ENCODE results near the gene ALKBH2. TPM values are rescaled to one million over a fixed set of nuclear protein-coding genes. Genes with fewer than 3 reads are reported as not detected.

The ALKBH2 gene
- total RNA-seq, 2 experiments from 2014 or later = 10.8 to 15.3 TPM

DNA sequence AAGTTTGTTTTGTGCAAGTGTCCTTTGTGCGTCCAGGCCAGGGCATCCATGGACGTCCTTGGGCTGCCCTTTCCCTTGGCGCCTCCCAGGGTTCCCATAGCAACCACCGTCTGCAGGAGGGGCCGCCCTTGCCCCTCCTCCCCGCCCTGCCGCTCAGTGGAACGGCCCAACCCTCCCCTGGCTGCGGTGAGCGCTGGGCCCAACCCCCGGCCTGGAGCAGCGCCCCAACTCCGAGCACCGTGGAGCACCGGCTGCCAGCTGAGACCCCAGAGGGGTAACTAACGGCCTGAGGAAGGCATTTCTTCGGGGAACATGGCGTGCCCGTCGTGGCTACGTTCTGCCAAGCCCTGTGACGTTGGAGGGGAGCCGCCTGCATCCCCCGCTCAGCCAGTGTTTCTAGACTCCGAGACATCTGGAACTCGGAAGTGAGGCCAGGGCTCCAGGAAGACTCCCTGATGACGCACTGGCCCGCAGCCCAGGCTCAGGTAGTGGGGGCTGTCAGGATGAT is 17.8 kb upstream of the ALKBH2 start:
- Mint-ChIP-seq H3K4me3 (peak overlapping the region; percentile 67), H3K4me1 (ENCODE audit: low read depth) (peaks cover 24% of the 10 kb centered on the region), H3K27me3 (ENCODE audit: low read depth) (no peaks in the 10 kb centered on the region), H3K36me3 (ENCODE audit: low read depth) (peaks cover 25% of the 10 kb centered on the region), H3K27ac (peak overlapping the region; percentile 69), H3K9me3 (ENCODE audit: insufficient read depth) (no peaks in the 10 kb centered on the region)
- ChIA-PET CTCF (interaction anchor here (0.6 to 2.7 kb wide), 13 partner anchors 9 to 721 kb away, joined by 3 to 26 read pairs (median 6); partner anchors contain the start of gene ALKBH2), POLR2A (no interaction called here)
- DNase-seq = peak; percentile 60
- peak; percentile 83 for ATAC-seq

DNA sequence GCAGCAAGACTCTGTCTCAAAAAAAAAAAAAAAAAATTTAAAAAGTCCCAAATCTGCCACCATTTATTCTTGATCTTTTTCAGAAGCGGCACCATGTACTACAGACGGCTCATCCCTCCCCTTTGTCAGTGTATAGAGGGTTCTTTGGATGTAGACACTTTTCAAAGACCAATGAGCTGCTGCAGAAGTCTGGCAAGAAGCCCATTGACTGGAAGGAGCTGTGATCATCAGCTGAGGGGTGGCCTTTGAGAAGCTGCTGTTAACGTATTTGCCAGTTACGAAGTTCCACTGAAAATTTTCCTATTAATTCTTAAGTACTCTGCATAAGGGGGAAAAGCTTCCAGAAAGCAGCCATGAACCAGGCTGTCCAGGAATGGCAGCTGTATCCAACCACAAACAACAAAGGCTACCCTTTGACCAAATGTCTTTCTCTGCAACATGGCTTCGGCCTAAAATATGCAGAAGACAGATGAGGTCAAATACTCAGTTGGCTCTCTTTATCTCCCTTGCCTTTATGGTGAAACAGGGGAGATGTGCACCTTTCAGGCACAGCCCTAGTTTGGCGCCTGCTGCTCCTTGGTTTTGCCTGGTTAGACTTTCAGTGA is 16.6 kb upstream of the ALKBH2 start:
- H3K36me3 Mint-ChIP-seq (ENCODE audit: low read depth) = peaks cover 34% of the 10 kb centered on the region
- no peaks in the 10 kb centered on the region for H3K27me3 Mint-ChIP-seq (ENCODE audit: low read depth)
- POLR2A ChIA-PET = no interaction called here
- H3K4me3 Mint-ChIP-seq = no peak overlapping the region
- H3K9me3 Mint-ChIP-seq (ENCODE audit: insufficient read depth) = no peaks in the 10 kb centered on the region
- CTCF ChIA-PET = interaction anchor here (0.7 to 2.0 kb wide), 3 partner anchors 10 to 283 kb away, joined by 3 to 8 read pairs (median 5); no protein-coding TSS in a partner anchor
- ATAC-seq (no peak), DNase-seq (no peak)
- peak overlapping the region; percentile 57 for H3K27ac Mint-ChIP-seq
- H3K4me1 Mint-ChIP-seq (ENCODE audit: low read depth) = peaks cover 15% of the 10 kb centered on the region

DNA sequence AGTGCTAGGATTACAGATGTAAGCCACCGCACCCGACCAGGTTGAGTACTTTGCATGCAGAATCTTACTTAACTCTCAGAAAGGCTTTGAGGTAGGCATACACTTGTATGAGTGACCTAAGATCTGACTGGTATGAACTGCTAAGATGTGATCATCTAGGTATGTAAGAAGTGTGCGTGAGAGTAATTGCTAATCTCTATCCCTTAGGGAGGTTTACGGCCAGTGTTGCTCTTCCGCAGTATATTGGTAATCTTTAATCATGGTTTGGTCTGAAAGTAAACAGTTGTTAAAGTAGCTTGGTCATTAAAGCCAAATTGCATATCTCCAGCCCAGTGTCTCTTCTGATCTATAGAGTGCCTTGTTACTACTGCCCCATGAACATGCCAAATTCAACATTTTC is 11.9 kb upstream of the ALKBH2 start:
- Mint-ChIP-seq H3K36me3 (ENCODE audit: low read depth) (peaks cover 58% of the 10 kb centered on the region), H3K27ac (no peak overlapping the region), H3K4me3 (no peak overlapping the region), H3K27me3 (ENCODE audit: low read depth) (no peaks in the 10 kb centered on the region), H3K4me1 (ENCODE audit: low read depth) (peaks cover 8% of the 10 kb centered on the region), H3K9me3 (ENCODE audit: insufficient read depth) (no peaks in the 10 kb centered on the region)
- POLR2A ChIA-PET = interaction anchor here (0.7 kb wide), 1 partner anchor 10 kb away, joined by 4 read pairs; no protein-coding TSS in a partner anchor
- CTCF ChIA-PET = no interaction called here
- DNase-seq = no peak
- no peak for ATAC-seq

DNA sequence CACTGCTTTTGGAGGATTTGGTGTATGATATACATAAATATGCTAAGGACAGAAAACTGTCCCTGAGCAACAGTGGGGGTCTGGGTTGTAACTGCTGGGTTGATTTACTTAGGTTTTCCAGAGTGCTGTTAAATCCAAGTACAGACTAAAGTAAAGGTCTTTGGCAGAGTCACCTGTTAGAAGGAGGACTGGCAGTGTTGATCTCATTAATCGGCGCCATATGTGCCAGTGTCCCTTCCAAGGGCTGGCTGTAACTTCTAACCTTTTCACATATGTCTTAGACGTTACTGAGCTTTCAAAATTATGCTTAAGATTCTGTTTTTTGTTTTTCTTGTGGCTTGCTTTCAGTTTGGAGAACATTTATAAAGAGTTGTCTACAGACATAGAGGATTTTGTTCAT is 9.2 kb upstream of the ALKBH2 start:
- POLR2A ChIA-PET = no interaction called here
- H3K4me3 Mint-ChIP-seq = no peak overlapping the region

DNA sequence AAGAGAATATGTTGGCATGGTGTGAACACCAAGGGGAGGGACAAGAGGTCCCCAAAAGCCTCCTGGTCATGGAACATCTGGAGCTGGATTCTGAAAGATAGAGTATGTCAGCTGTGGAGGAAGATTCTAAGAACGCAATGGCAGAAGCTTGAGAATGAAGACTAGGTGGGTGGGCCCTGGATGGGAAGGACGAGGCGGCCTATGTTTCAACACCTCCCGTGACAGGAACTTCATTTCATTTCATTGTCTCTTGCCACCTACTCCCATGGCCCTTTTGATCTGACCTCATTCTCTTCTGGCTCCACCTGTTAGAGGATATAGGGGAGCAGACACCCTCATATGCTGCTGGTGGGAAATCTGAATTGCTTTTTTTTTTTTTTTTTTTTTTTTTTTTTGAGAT is 7.5 kb upstream of the ALKBH2 start:
- Mint-ChIP-seq H3K9me3 (ENCODE audit: insufficient read depth) (no peaks in the 10 kb centered on the region), H3K36me3 (ENCODE audit: low read depth) (peaks cover 54% of the 10 kb centered on the region), H3K4me3 (no peak overlapping the region), H3K27me3 (ENCODE audit: low read depth) (no peaks in the 10 kb centered on the region), H3K4me1 (ENCODE audit: low read depth) (peaks cover 24% of the 10 kb centered on the region), H3K27ac (no peak overlapping the region)
- DNase-seq (no peak), ATAC-seq (no peak)
- ChIA-PET POLR2A (interaction anchor here (0.9 kb wide), 1 partner anchor 11 kb away, joined by 4 read pairs; no protein-coding TSS in a partner anchor), CTCF (interaction anchor here (1.0 to 3.5 kb wide), 4 partner anchors 8 to 483 kb away, joined by 3 to 26 read pairs (median 4); no protein-coding TSS in a partner anchor)

More for the DNA sequence above, 9.2 kb upstream of the ALKBH2 start:
- peaks cover 60% of the 10 kb centered on the region for H3K36me3 Mint-ChIP-seq (ENCODE audit: low read depth)
- H3K27ac Mint-ChIP-seq = no peak overlapping the region
- no peaks in the 10 kb centered on the region for H3K27me3 Mint-ChIP-seq (ENCODE audit: low read depth)
- no peaks in the 10 kb centered on the region for H3K9me3 Mint-ChIP-seq (ENCODE audit: insufficient read depth)
- DNase-seq (no peak), ATAC-seq (no peak)
- peaks cover 24% of the 10 kb centered on the region for H3K4me1 Mint-ChIP-seq (ENCODE audit: low read depth)
- CTCF ChIA-PET = interaction anchor here (1.0 to 2.0 kb wide), 3 partner anchors 9 to 291 kb away, joined by 3 to 10 read pairs (median 4); no protein-coding TSS in a partner anchor

DNA sequence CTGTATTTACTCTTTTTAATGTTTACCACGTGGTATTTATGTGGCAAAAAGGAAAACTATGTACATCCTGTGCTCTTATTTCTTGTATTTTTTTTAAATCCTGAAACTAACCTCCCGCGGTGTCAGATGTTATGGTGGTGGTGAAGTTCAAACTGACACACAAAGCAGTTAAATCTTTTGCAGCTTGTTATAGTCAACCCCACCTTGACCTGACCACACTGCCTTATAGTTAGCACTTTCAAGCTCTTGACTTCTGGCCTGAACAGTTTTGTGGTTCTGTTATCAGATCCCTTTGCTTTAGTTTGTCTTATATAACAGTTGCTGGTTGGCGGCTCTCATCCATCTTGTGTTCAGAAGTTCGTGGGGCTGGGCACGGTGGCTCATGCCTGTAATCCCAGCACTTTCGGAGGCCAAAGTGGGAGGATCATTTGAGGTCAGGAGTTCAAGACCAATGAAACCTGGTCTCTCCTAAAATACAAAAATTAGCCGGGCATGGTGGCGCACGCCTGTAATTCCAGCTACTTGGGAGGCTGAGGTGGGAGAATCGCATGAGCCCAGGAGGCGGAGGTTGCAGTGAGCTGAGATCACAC is 6.3 kb upstream of the ALKBH2 start:
- ChIA-PET CTCF (interaction anchor here (0.7 to 3.5 kb wide), 5 partner anchors 12 to 481 kb away, joined by 3 to 26 read pairs (median 3); no protein-coding TSS in a partner anchor), POLR2A (interaction anchor here (1.3 to 1.5 kb wide), 2 partner anchors 45 to 378 kb away, joined by 4 to 5 read pairs; partner anchors contain the start of genes KCTD10 and UBE3B)
- peak; percentile 31 for DNase-seq
- Mint-ChIP-seq H3K27ac (peak overlapping the region; percentile 39), H3K36me3 (ENCODE audit: low read depth) (peaks cover 47% of the 10 kb centered on the region), H3K27me3 (ENCODE audit: low read depth) (no peaks in the 10 kb centered on the region), H3K4me1 (ENCODE audit: low read depth) (peaks cover 24% of the 10 kb centered on the region), H3K4me3 (peak overlapping the region; percentile 74), H3K9me3 (ENCODE audit: insufficient read depth) (no peaks in the 10 kb centered on the region)
- no peak for ATAC-seq

DNA sequence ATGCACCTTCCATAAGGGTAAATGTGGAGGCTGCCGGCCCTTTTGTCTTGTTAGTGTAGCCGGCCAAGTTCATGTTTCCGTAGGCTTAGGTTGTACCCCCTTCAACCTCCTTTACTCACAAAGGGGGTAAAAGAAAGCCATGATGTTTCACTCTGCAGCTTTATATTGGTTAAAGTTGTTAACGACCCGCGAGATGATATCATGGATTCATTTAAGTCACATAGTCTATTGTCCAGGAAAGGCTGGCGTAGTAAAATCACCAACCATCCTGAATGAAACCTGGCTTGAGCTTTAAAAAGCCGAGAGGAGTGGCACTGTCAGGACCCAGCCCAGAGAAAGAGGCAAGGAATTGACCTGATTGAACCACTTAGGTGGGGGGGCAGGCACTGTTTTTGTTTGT is 5.4 kb upstream of the ALKBH2 start:
- Mint-ChIP-seq H3K27ac (no peak overlapping the region), H3K27me3 (ENCODE audit: low read depth) (no peaks in the 10 kb centered on the region), H3K36me3 (ENCODE audit: low read depth) (peaks cover 39% of the 10 kb centered on the region), H3K9me3 (ENCODE audit: insufficient read depth) (no peaks in the 10 kb centered on the region), H3K4me3 (peak overlapping the region; percentile 74), H3K4me1 (ENCODE audit: low read depth) (peaks cover 29% of the 10 kb centered on the region)
- ChIA-PET POLR2A (interaction anchor here (1.1 to 1.5 kb wide), 2 partner anchors 44 to 46 kb away, joined by 3 to 5 read pairs; partner anchors contain the start of gene USP30), CTCF (interaction anchor here (0.7 to 3.5 kb wide), 4 partner anchors 13 to 434 kb away, joined by 3 to 26 read pairs (median 3); no protein-coding TSS in a partner anchor)
- no peak for ATAC-seq
- DNase-seq = no peak

DNA sequence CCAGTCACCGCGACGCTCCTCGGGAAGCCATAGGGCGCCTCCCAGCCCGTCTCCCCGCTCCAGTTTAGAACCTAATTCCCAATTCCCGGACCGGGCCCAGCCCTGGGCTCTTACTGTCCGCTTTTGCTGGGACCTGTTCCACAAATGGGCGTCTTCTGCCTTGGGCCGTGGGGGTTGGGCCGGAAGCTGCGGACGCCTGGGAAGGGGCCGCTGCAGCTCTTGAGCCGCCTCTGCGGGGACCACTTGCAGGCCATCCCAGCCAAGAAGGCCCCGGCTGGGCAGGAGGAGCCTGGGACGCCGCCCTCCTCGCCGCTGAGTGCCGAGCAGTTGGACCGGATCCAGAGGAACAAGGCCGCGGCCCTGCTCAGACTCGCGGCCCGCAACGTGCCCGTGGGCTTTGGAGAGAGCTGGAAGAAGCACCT is 4.9 kb upstream of the ALKBH2 start:
- H3K4me1 Mint-ChIP-seq (ENCODE audit: low read depth) = peaks cover 34% of the 10 kb centered on the region
- no peak for DNase-seq
- no peaks in the 10 kb centered on the region for H3K27me3 Mint-ChIP-seq (ENCODE audit: low read depth)
- POLR2A ChIA-PET = interaction anchor here (1.1 to 1.5 kb wide), 2 partner anchors 44 to 46 kb away, joined by 3 to 5 read pairs; partner anchors contain the start of gene USP30
- ATAC-seq = peak; percentile 37
- no peaks in the 10 kb centered on the region for H3K9me3 Mint-ChIP-seq (ENCODE audit: insufficient read depth)
- no peak overlapping the region for H3K27ac Mint-ChIP-seq
- H3K36me3 Mint-ChIP-seq (ENCODE audit: low read depth) = peaks cover 35% of the 10 kb centered on the region
- CTCF ChIA-PET = interaction anchor here (1.0 to 3.5 kb wide), 2 partner anchors 13 to 296 kb away, joined by 3 to 26 read pairs; no protein-coding TSS in a partner anchor
- peak overlapping the region; percentile 74 for H3K4me3 Mint-ChIP-seq

DNA sequence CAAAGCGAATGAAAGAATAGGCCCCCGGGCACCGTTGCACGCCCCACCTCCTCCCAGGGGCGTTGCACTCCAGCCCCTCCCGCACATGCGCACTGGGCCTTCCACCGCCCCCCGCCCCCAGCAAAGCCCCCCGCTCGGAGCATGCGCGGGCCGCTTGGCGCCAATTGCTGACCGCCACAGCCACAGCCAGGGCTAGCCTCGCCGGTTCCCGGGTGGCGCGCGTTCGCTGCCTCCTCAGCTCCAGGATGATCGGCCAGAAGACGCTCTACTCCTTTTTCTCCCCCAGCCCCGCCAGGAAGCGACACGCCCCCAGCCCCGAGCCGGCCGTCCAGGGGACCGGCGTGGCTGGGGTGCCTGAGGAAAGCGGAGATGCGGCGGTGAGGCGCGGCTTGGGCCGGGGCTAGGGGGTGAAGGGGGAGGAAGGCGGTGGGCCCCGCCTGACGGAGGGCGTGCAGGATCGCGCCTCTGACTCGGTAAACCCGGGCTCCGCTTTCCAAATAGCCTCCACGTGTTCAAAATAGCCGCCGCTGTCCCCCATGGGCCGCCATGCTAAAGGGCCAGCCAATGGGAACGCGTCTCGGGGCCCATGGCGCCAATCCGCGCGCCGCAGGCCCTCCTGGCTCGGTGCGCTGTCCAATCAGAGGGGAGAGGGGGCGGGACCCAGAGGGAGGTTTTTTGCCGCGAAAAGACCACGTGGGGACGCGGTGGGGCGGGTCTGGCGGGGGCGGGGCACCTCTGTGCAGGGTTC is 4.3 kb upstream of the ALKBH2 start, which contains the start of gene UNG:
TSS of gene UNG (plus strand) at position 163 of the 748 bp plus-strand sequence. CDS start at position 246, 83 bp downstream.
- DNase-seq (peak; percentile 97), ATAC-seq (peak; percentile 95)
- ChIA-PET CTCF (interaction anchor here (1.0 to 3.5 kb wide), 2 partner anchors 14 to 296 kb away, joined by 3 to 26 read pairs; no protein-coding TSS in a partner anchor), POLR2A (no interaction called here)
- Mint-ChIP-seq H3K27ac (peak within 1 kb of the TSS; percentile 87), H3K36me3 (ENCODE audit: low read depth) (peaks cover 32% of the 10 kb centered on the region), H3K9me3 (ENCODE audit: insufficient read depth) (no peaks in the 10 kb centered on the region), H3K27me3 (ENCODE audit: low read depth) (no peaks in the 10 kb centered on the region), H3K4me3 (peak within 1 kb of the TSS; percentile 74), H3K4me1 (ENCODE audit: low read depth) (peaks cover 38% of the 10 kb centered on the region)

DNA sequence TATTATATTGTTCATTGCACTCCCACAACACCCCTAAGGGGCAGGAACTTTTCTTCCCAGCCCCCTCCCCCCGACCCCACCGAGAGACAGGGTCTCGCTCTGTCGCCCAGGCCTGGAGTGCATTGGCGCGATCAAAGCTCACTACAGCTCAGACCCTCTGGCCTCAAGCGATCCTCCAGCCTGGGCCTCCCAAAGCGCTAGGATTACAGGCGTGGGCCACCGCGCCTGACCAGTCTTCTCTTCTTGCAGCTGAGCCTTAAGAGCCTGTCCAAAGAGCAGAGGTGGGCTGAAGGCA is 3.8 kb upstream of the ALKBH2 start:
- ATAC-seq = no peak
- Mint-ChIP-seq H3K4me1 (ENCODE audit: low read depth) (peaks cover 43% of the 10 kb centered on the region), H3K27ac (peak overlapping the region; percentile 87), H3K4me3 (peak overlapping the region; percentile 74), H3K9me3 (ENCODE audit: insufficient read depth) (no peaks in the 10 kb centered on the region), H3K36me3 (ENCODE audit: low read depth) (peaks cover 32% of the 10 kb centered on the region), H3K27me3 (ENCODE audit: low read depth) (no peaks in the 10 kb centered on the region)
- DNase-seq = no peak
- ChIA-PET CTCF (no interaction called here), POLR2A (no interaction called here)

DNA sequence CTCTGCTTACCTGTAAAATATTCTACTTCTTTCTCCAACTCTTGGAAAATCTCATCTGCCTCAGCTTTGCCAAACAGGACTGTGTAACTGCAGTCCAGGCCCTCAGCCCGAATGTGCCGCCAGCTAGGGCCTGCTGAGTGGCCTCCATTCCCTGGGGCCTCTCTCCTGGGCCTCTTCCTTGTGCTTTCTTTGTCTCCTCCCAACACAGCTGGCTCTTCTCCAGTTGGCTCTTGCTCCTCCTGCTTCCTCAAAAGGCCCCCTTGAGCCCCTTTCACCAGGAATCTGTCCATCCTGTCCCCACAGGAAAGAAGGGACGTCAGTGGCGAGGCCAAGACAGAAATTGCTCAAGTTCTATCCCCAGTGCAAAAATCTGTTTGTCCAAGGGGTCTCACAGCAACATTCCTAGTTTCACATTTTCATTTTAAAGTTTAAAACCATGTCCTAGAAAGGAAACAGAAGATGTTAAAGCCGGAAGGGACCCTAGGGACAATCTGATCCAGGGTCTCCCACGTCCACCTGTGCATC is 713 bp downstream of the ALKBH2 start:
- Mint-ChIP-seq H3K9me3 (ENCODE audit: insufficient read depth) (no peaks in the 10 kb centered on the region), H3K36me3 (ENCODE audit: low read depth) (peaks cover 19% of the 10 kb centered on the region), H3K4me1 (ENCODE audit: low read depth) (peaks cover 32% of the 10 kb centered on the region), H3K27ac (peak overlapping the region; percentile 79), H3K27me3 (ENCODE audit: low read depth) (no peaks in the 10 kb centered on the region), H3K4me3 (peak overlapping the region; percentile 69)
- ChIA-PET POLR2A (interaction anchor here (0.9 to 1.5 kb wide), 2 partner anchors 38 to 457 kb away, joined by 3 to 4 read pairs; no protein-coding TSS in a partner anchor), CTCF (interaction anchor here (0.6 to 4.2 kb wide), 22 partner anchors 11 to 427 kb away, joined by 3 to 24 read pairs (median 3); partner anchors contain the start of gene USP30)
- DNase-seq (no peak), ATAC-seq (no peak)

Measured in activated CD8-positive, alpha-beta T cell treated with anti-CD3 and anti-CD28 coated beads, Interleukin-2, amount 10 ng/mL, durations not matched to agents 7 days and 5 days (primary cell).